ENCODE data around the gene KCTD7. TPM values are rescaled to one million over a fixed set of nuclear protein-coding genes. Genes with fewer than 3 reads are reported as not detected.
"Not testable (repeated sequence)": the region's sequence is repeated elsewhere in the genome, so short reads cannot be mapped to it uniquely, and the experiment has no call there.

KCTD7 gene
- total RNA-seq, 1 experiment from 2014 or later: 11.6 TPM

DNA sequence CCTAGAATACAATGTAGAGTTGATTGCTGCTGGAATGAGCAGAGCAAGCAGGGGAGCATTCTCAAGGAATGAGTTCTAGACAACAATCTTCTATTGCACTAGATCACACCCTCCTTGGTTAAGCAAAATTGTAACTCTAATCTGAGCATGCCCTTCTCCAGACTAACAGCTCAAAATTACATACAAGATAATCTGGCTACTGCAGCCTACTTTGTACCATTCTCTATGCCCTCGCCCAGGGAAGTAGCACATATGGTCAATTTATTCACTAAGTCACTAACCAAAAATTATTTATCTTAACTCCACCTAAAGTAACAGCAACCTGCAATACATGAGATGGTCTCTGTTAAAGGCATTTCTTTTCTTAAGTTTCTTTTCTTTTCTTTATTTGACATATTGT, 42.5 kb upstream of the KCTD7 start:
- TF ChIP-seq E2F4 (CRISPR knock-in tag; IDR thresholded peaks at IDR 0.05; ENCODE audit: borderline replicate concordance, low read depth): no peak
- TF ChIP-seq ZNF423 (CRISPR knock-in tag; IDR thresholded peaks at IDR 0.05): no peak
- TF ChIP-seq FOXP1 (CRISPR knock-in tag; IDR thresholded peaks at IDR 0.05; ENCODE audit: borderline replicate concordance): no peak
- no peak for TF ChIP-seq ZNF396 (CRISPR knock-in tag; IDR thresholded peaks at IDR 0.05; ENCODE audit: borderline replicate concordance)
- TF ChIP-seq GABPB1 (CRISPR knock-in tag; IDR thresholded peaks at IDR 0.05): no peak
- no peak for TF ChIP-seq NFE2L1 (CRISPR knock-in tag; IDR thresholded peaks at IDR 0.05)
- TF ChIP-seq SMAD3 (CRISPR knock-in tag; IDR thresholded peaks at IDR 0.05; ENCODE audit: borderline replicate concordance): no peak
- no peak for TF ChIP-seq PRDM15 (CRISPR knock-in tag; IDR thresholded peaks at IDR 0.05)
- no peak for TF ChIP-seq ZNF512 (CRISPR knock-in tag; IDR thresholded peaks at IDR 0.05; ENCODE audit: borderline replicate concordance)
- no peak for TF ChIP-seq ZBTB43 (CRISPR knock-in tag; IDR thresholded peaks at IDR 0.05)
- no peak for TF ChIP-seq FOXJ3 (CRISPR knock-in tag; IDR thresholded peaks at IDR 0.05; ENCODE audit: borderline replicate concordance)
- TF ChIP-seq, protein P1, sequence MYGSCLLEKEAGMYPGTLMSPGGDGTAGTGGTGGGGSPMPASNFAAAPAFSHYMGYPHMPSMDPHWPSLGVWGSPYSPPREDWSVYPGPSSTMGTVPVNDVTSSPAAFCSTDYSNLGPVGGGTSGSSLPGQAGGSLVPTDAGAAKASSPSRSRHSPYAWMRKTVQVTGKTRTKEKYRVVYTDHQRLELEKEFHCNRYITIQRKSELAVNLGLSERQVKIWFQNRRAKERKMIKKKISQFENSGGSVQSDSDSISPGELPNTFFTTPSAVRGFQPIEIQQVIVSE (CRISPR knock-in tag; IDR thresholded peaks at IDR 0.05; ENCODE audit: borderline replicate concordance): no peak
- TF ChIP-seq CBFB (CRISPR knock-in tag; IDR thresholded peaks at IDR 0.05; ENCODE audit: low read depth): no peak
- no peak for TF ChIP-seq NFYB (CRISPR knock-in tag; conservative IDR thresholded peaks at IDR 0.05; ENCODE audit: low read depth)
- TF ChIP-seq CTCF (IDR thresholded peaks at IDR 0.05): no peak
- no peak for TF ChIP-seq MAX (CRISPR knock-in tag; IDR thresholded peaks at IDR 0.05)
- TF ChIP-seq FOXK1 (CRISPR knock-in tag; IDR thresholded peaks at IDR 0.05): no peak
- CTCF ChIA-PET: interaction anchor here (0.7 kb wide), 1 partner anchor 18 kb away, joined by 3 read pairs; no protein-coding TSS in a partner anchor
- no peak overlapping the region for H3K4me3 Mint-ChIP-seq
- no peak for DNase-seq (ENCODE audit: low spot score)
- H3K9me3 Mint-ChIP-seq: no peaks in the 10 kb centered on the region
- H3K4me1 Mint-ChIP-seq: peaks cover 13% of the 10 kb centered on the region
- ATAC-seq: no peak
- H3K27me3 Mint-ChIP-seq (ENCODE audit: low read depth): no peaks in the 10 kb centered on the region
- no peak overlapping the region for H3K27ac Mint-ChIP-seq
- POLR2A ChIA-PET: no interaction called here
- peaks cover 22% of the 10 kb centered on the region for H3K36me3 Mint-ChIP-seq

GRCh38 chr7:66588226-66588625, 40.5 kb upstream of the KCTD7 start:
- H3K27ac Mint-ChIP-seq; ATAC-seq; POLR2A ChIA-PET; H3K9me3 Mint-ChIP-seq; H3K4me3 Mint-ChIP-seq; H3K27me3 Mint-ChIP-seq (ENCODE audit: low read depth); DNase-seq (ENCODE audit: low spot score): not testable (repeated sequence)
- Mint-ChIP-seq H3K36me3 (peaks cover 16% of the 10 kb centered on the region), H3K4me1 (peaks cover 25% of the 10 kb centered on the region)
- CTCF ChIA-PET: interaction anchor here (1.1 kb wide), 1 partner anchor 12 kb away, joined by 3 read pairs; no protein-coding TSS in a partner anchor

DNA sequence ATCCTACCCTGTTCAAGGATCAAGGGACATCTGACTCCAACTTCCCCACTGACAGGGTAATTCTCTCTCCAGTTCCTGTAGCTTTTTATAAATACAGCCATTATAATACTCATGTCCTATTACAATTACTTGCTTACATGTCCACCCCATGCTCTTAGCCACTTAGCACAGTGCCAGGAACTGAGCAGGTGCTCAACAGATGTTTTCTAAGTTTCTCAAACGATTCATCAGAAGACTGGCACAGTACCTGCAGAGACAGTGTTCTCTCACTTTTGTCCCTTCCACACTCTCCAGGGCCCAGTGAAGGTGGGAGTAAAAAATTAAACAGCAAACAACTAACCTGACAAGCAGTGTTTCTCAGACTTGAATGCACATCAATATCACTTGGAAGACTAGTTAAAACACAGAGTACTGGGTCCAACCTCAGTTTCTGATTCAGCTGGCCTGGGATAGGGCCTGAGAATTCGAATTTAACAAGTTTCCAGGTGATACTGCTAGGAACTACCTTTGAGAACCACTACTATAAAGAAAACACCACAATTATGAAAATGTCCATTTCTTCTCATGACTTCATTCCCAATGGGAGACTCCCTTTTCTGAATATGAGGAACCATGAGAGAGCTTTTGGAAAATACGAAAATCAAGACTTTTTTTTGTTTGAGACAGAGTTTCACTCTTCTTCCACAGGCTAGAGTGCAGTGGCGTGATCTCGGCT, 39.7 kb upstream of the KCTD7 start:
- Mint-ChIP-seq H3K4me1 (peaks cover 25% of the 10 kb centered on the region), H3K27ac (peak overlapping the region; percentile 21), H3K36me3 (peaks cover 12% of the 10 kb centered on the region)
- H3K4me3 Mint-ChIP-seq; POLR2A ChIA-PET; H3K27me3 Mint-ChIP-seq (ENCODE audit: low read depth); H3K9me3 Mint-ChIP-seq; ATAC-seq; DNase-seq (ENCODE audit: low spot score): not testable (repeated sequence)
- CTCF ChIA-PET: interaction anchor here (1.5 kb wide), 1 partner anchor 31 kb away, joined by 4 read pairs; no protein-coding TSS in a partner anchor
